Measurements from ENCODE around the gene SNAP23.

SNAP23 gene

DNA sequence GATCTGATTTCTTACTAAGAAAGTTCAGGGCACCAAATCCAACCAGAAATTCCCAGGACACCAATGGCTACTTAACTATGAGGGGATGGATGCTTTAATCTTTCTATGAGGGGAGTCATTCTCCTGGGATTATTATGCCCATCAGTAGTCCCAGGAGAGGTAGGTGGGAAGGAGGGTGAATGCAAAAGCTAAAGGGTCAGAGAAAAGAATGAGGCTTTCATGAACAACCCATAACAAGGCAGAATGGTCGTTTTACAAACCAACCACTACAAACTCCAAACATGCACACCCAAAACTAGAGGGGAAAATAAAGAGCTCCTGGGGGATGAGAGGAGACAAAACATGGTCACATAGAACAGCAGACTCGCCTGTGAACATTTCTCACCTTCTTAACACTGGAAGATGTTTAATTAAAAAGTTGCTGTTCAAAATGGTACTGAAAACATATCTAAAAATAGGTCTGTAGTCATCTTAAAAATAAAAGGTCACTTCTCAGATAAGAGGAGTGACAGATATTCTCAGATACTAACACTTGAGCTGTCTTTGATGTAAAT, 83.6 kb downstream of the SNAP23 start:
- no peak for DNase-seq (ENCODE audit: low read depth)
- TF ChIP-seq, protein P1, sequence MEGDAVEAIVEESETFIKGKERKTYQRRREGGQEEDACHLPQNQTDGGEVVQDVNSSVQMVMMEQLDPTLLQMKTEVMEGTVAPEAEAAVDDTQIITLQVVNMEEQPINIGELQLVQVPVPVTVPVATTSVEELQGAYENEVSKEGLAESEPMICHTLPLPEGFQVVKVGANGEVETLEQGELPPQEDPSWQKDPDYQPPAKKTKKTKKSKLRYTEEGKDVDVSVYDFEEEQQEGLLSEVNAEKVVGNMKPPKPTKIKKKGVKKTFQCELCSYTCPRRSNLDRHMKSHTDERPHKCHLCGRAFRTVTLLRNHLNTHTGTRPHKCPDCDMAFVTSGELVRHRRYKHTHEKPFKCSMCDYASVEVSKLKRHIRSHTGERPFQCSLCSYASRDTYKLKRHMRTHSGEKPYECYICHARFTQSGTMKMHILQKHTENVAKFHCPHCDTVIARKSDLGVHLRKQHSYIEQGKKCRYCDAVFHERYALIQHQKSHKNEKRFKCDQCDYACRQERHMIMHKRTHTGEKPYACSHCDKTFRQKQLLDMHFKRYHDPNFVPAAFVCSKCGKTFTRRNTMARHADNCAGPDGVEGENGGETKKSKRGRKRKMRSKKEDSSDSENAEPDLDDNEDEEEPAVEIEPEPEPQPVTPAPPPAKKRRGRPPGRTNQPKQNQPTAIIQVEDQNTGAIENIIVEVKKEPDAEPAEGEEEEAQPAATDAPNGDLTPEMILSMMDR (conservative IDR thresholded peaks at IDR 0.05; ENCODE audit: low read depth, low read length): no peak

DNA sequence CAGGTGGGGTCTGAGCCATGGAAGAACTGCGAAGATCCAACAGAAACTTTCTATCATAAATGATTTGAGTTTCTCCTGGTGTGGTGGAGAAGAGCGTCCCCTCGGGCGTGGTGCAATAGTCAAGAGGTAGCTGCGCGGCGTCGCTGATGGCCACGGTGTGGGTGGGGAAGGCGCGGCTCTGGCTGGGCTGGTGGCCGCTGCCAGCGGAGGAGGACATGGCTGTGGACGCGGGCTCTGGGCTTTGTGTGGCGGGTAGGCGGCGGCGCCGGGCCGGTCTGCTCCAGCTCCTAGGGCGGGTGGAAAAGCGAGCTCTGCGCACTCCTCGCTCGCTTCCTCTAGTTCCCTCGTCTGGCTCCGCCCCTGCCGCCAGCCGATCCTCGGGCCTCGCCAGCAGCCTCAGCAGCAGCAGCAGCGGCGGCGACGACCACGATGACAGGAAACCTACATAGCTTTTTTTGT, 85.9 kb downstream of the SNAP23 start:
- TF ChIP-seq, protein P1 (conservative IDR thresholded peaks at IDR 0.05; ENCODE audit: low read depth, low read length): no peak
- no peak for DNase-seq (ENCODE audit: low read depth)

More for the DNA sequence above, 83.6 kb downstream of the SNAP23 start:
- no peak overlapping the region for H3K4me3 ChIP-seq (ENCODE audit: low read length)

More for the DNA sequence above, 85.9 kb downstream of the SNAP23 start:
- H3K4me3 ChIP-seq (ENCODE audit: low read length): peak overlapping the region; percentile 49
